ENCODE measurements around the gene XAB2.

Gene XAB2

DNA sequence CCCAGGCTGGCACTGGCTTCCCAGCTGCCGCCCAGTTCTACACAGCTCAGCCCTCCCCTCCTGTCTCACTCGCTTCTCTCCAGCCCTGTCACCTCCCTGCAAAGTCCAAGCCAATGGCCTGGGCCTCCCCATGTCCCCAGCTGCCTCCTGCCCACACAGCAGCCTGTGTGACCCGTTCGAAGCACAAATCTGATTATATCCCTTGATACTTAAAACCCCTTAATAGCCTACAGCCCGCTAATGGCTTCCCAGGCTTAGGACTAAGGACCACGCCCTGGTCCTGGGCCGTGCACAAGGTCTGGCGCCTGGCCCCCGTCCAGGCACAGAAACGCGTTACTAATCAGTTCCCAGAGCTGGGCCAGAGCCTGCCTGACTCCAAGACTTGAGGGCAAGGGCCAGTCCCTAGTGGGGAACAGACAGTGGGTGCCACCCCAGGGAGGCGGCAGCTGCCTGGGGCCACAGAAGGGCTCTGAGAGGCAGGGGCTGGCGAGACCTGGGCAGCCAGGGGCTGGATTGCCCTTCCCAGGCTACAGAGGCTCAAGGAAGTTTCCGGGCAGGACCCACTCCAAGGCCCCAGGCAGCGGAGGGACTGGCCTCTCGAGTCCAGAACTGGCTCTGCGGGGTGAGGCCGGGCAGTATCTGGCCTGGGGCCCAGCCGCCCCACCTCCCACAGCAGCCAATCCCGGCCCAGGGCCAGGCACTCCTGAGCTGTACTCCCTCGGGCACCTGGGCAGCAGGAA, 10.4 kb downstream of the XAB2 start:
- intact Hi-C loops (cut with micrococcal nuclease) = no loop called here
- H3K27ac Mint-ChIP-seq = peak overlapping the region; percentile 3
- H3K4me3 Mint-ChIP-seq = no peak overlapping the region
- H3K27me3 Mint-ChIP-seq = no peaks in the 10 kb centered on the region
- H3K9me3 Mint-ChIP-seq = no peaks in the 10 kb centered on the region
- H3K36me3 Mint-ChIP-seq (ENCODE audit: low read depth) = peaks cover 73% of the 10 kb centered on the region
- peaks cover 16% of the 10 kb centered on the region for H3K4me1 Mint-ChIP-seq (ENCODE audit: low read depth)

DNA sequence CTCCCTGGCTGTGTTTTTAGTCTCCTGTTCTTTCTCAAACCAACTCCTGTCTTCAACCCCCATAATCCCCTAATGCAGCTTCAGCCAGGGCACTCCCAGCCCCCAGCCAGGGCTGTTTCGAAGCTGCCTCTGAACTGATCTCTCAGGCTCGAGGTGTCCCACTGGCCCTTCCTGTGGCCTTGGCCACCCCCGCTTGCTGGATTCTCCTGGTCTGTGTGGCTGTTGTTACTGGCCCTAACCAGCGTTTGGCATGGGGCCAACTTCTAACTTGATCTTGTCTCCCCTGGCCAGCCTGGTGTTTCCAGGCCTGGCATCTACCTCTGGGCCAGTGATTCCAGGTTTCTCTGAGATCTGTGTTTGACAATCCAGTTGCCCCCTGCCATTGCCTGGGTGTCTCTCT, 11.0 kb downstream of the XAB2 start:
- Mint-ChIP-seq H3K4me1 (ENCODE audit: low read depth) (peaks cover 16% of the 10 kb centered on the region), H3K36me3 (ENCODE audit: low read depth) (peaks cover 67% of the 10 kb centered on the region), H3K27me3 (no peaks in the 10 kb centered on the region), H3K9me3 (no peaks in the 10 kb centered on the region), H3K27ac (peak overlapping the region; percentile 3), H3K4me3 (no peak overlapping the region)
- intact Hi-C loops (cut with micrococcal nuclease) = no loop called here

DNA sequence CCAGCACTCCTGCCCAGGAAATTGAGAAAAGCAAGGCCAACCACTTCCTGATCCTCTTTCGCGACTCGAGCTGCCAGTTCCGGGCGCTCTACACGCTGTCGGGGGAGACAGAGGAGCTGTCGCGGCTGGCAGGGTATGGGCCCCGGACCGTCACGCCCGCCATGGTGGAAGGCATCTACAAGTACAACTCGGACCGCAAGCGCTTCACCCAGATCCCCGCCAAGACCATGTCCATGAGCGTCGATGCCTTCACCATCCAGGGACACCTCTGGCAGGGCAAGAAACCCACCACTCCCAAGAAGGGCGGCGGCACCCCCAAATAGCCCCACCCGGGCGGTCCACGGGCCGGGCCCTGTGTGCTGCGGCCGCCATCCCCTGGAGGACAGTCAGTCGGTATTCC, 11.6 kb downstream of the XAB2 start:
- Mint-ChIP-seq H3K36me3 (ENCODE audit: low read depth) (peaks cover 61% of the 10 kb centered on the region), H3K9me3 (no peaks in the 10 kb centered on the region), H3K4me1 (ENCODE audit: low read depth) (peaks cover 16% of the 10 kb centered on the region), H3K27ac (peak overlapping the region; percentile 3), H3K27me3 (no peaks in the 10 kb centered on the region), H3K4me3 (no peak overlapping the region)
- intact Hi-C loops (cut with micrococcal nuclease) = no loop called here

DNA sequence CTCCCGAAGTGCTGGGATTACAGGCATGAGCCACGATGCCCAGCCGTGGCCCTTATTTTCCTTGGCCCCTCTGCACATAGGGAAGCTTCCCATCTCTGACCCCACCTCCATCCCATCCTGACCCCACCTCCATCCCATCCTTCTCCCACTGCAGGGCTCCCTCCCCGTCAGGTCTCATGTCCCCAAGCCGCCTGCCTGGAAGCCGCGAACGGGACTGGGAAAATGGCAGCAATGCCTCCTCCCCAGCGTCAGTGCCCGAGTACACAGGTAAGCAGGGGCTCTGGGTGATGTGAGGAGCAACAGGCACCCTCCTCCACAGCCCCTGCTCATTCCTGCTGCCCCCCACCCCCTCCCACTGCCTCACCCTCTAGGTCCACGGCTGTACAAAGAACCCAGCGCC, 12.2 kb downstream of the XAB2 start:
- H3K27me3 Mint-ChIP-seq = no peaks in the 10 kb centered on the region
- no peak overlapping the region for H3K4me3 Mint-ChIP-seq
- intact Hi-C loops (cut with micrococcal nuclease) = no loop called here
- H3K36me3 Mint-ChIP-seq (ENCODE audit: low read depth) = peaks cover 56% of the 10 kb centered on the region
- no peak overlapping the region for H3K27ac Mint-ChIP-seq
- H3K4me1 Mint-ChIP-seq (ENCODE audit: low read depth) = peaks cover 16% of the 10 kb centered on the region
- H3K9me3 Mint-ChIP-seq = no peaks in the 10 kb centered on the region

DNA sequence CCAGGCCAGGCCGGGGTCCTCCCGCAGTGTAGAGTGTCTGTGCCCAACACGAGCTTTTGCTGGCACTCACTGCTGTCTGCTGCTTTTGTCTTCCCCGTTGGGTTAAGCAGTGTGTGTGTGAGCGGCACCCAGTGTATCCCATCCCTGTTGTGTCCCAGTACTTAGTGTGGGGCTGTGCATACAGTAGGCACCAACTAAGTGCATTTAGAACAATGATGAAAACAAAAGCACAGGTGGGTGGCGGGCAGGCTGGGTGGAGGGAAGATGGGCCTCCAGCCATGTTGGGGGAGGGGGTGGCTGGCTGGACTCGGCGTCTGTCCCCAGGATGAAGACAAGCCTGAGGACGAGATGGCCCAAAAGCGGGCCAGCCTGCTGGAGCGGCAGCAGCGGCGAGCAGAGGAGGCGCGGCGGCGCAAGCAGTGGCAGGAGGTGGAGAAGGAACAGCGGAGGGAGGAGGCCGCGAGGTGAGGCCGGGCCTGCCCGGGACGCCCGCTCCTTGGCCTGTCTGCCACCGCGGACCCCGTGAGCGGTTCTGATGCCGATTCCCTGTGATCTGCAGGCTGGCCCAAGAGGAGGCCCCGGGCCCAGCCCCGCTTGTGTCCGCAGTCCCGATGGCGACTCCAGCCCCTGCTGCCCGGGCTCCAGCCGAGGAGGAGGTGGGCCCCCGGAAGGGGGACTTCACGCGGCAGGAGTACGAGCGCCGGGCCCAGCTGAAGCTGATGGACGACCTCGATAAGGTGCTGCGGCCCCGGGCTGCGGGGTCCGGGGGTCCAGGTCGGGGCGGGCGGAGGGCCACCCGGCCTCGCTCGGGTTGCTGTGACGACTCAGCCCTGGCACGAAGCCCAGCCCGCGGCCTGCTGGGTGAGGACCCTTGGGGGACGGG, 14.2 kb downstream of the XAB2 start:
- Mint-ChIP-seq H3K9me3 (no peaks in the 10 kb centered on the region), H3K4me1 (ENCODE audit: low read depth) (peaks cover 16% of the 10 kb centered on the region), H3K27me3 (no peaks in the 10 kb centered on the region), H3K36me3 (ENCODE audit: low read depth) (peaks cover 35% of the 10 kb centered on the region), H3K27ac (no peak overlapping the region), H3K4me3 (no peak overlapping the region)
- intact Hi-C loops (cut with micrococcal nuclease) = no loop called here

DNA sequence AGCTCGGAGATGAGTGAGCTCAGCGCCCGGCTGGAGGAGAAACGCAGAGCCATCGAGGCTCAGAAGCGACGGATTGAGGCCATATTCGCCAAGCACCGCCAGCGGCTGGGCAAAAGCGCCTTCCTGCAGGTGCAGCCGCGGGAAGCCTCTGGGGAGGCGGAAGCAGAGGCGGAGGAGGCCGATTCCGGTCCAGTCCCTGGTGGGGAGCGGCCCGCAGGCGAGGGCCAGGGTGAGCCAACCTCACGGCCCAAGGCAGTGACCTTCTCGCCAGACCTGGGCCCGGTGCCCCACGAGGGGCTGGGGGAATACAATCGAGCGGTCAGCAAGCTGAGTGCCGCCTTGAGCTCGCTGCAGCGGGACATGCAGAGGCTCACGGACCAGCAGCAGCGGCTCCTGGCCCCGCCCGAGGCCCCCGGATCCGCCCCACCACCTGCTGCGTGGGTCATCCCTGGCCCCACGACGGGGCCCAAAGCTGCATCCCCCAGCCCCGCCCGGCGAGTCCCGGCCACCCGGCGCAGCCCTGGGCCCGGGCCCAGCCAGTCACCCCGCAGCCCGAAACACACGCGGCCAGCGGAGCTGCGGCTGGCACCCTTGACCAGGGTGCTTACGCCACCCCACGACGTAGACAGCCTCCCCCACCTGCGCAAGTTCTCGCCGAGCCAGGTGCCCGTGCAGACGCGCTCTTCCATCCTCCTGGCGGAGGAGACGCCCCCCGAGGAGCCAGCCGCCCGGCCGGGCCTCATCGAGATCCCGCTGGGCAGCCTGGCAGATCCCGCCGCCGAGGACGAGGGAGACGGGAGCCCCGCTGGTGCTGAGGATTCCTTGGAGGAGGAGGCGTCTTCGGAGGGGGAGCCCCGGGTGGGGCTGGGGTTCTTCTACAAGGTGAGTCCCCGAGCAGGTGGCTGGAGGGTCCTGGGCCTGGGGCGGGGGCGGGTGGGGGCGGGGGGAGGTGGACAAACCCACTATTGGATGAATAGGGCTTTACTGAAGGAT, 16.8 kb downstream of the XAB2 start:
- peaks cover 2% of the 10 kb centered on the region for H3K4me1 Mint-ChIP-seq (ENCODE audit: low read depth)
- peaks cover 1% of the 10 kb centered on the region for H3K27me3 Mint-ChIP-seq
- H3K36me3 Mint-ChIP-seq (ENCODE audit: low read depth) = peaks cover 10% of the 10 kb centered on the region
- no peak overlapping the region for H3K4me3 Mint-ChIP-seq
- H3K27ac Mint-ChIP-seq = no peak overlapping the region
- H3K9me3 Mint-ChIP-seq = no peaks in the 10 kb centered on the region
- intact Hi-C loops (cut with micrococcal nuclease) = no loop called here

DNA sequence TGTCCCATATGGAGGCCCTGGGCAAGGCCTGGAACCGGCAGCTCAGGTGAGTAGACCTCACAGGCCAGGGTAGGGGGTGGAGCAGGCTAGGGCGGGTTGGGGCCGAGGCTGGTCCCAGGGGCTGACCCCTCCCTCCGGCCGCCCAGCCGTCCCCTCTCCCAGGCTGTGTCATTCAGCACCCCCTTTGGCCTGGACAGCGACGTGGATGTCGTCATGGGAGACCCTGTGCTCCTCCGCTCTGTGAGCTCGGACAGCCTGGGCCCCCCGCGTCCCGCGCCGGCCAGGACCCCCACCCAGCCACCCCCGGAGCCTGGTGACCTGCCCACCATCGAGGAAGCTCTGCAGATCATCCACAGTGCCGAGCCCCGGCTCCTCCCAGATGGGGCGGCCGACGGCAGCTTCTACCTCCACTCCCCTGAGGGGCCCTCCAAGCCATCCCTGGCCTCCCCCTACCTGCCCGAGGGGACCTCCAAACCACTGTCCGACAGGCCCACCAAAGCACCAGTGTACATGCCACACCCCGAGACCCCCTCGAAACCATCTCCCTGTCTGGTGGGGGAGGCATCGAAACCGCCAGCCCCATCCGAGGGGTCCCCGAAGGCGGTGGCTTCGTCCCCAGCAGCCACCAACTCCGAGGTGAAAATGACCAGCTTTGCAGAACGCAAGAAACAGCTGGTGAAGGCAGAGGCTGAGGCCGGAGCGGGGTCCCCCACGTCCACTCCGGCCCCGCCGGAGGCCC, 17.6 kb downstream of the XAB2 start:
- Mint-ChIP-seq H3K9me3 (no peaks in the 10 kb centered on the region), H3K4me1 (ENCODE audit: low read depth) (no peaks in the 10 kb centered on the region), H3K27me3 (peaks cover 1% of the 10 kb centered on the region), H3K4me3 (no peak overlapping the region), H3K36me3 (ENCODE audit: low read depth) (peaks cover 1% of the 10 kb centered on the region), H3K27ac (no peak overlapping the region)
- intact Hi-C loops (cut with micrococcal nuclease) = no loop called here

DNA sequence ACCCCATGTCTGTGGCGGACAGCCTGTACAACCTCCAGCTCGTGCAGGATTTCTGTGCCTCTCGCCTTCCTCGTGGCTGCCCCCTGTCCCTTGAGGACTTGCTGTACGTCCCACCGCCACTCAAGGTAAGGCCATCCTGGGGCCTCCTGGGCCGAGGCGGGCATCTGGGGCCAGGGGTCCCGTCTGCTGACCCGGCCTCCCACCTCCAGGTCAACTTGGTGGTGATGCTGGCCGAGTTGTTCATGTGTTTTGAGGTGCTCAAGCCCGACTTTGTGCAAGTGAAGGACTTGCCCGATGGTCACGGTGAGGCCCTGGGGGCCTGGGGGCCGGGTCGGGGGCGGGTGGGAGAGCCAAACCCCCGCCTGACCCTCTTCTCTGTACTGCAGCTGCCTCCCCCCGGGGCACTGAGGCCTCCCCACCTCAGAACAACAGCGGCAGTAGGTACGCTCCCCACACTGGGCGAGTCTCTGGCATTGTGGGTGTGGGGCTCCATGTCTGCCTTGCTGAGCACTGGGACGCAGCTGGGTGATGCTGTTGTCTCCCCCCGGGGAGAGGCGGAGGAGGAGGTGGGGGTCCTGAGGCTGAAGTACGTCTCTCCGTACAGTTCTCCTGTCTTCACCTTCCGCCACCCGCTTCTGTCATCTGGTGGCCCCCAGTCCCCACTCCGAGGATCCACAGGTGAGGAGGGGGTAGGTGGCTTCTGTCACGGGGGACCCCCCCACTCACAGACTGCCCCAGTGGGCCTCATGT, 18.7 kb downstream of the XAB2 start:
- Mint-ChIP-seq H3K27me3 (peaks cover 3% of the 10 kb centered on the region), H3K4me1 (ENCODE audit: low read depth) (no peaks in the 10 kb centered on the region), H3K4me3 (no peak overlapping the region), H3K9me3 (peaks cover 4% of the 10 kb centered on the region), H3K36me3 (ENCODE audit: low read depth) (no peaks in the 10 kb centered on the region), H3K27ac (no peak overlapping the region)
- intact Hi-C loops (cut with micrococcal nuclease) = no loop called here

DNA sequence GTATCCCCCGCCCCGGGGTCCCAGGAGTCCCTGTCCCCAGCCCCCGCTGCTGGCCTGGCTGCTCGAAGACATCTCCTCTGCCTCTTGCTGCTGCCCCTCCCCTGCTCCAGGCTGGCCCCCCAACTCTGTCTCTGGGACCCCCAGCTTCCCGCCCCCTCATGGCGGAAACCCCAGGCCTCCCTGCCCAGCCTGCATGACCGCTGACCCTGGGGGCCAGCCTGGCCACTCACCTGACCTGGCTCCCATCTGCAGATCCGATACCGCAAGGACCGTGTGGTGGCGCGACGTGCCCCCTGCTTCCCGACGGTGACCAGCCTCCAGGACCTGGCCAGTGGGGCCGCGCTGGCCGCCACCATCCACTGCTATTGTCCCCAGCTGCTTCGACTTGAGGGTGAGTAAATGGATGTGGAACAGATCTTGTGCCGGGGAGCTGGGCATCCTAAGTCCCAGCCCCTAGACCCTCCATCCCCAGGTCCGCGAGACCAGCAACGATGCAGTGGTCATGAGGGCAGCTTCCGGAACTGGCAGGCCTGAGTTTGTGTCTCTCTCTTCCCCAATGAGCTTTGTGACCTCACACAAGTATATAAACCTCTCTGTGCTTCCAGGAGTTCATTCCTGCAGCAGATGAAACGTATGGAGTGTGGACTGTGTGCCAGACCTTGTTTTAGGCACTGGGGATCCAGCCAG, 21.3 kb downstream of the XAB2 start:
- no peaks in the 10 kb centered on the region for H3K36me3 Mint-ChIP-seq (ENCODE audit: low read depth)
- no peaks in the 10 kb centered on the region for H3K4me1 Mint-ChIP-seq (ENCODE audit: low read depth)
- intact Hi-C loops (cut with micrococcal nuclease) = no loop called here
- H3K4me3 Mint-ChIP-seq = no peak overlapping the region
- peaks cover 9% of the 10 kb centered on the region for H3K9me3 Mint-ChIP-seq
- H3K27me3 Mint-ChIP-seq = peaks cover 29% of the 10 kb centered on the region
- no peak overlapping the region for H3K27ac Mint-ChIP-seq

DNA sequence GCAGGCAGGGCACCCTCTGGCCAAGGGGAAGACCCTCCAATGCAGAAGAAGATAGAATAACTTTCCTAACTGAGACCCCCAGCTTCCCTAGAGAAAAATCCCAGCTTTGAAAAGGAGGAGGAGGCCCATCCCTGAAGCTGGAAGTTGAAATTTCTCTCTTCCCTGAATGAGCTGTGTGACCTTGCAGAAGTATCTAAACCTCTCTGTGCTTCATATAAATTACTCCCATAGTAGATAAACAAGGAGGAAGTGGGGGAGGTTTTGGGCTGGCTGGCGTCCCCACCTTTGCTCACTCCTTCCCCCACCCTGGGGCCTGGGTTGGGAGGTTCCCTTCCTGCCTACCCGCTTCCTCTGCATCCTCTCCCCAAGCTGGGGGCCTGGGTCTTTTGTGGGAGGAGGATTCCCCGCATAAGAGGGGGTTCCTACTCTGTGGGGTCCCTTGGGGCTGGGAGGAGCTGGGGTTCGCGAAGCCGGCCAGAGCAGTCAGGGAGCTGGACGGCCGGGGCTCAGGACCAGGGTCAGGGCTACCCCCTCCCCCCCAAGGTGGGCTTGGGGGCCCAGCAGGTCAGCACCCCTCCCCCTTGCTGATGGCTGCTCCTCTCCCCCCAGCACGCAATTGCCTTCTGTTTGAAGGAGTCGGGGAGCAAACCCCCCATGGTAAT, 22.0 kb downstream of the XAB2 start:
- H3K9me3 Mint-ChIP-seq = peaks cover 9% of the 10 kb centered on the region
- no peaks in the 10 kb centered on the region for H3K36me3 Mint-ChIP-seq (ENCODE audit: low read depth)
- intact Hi-C loops (cut with micrococcal nuclease) = no loop called here
- peaks cover 35% of the 10 kb centered on the region for H3K27me3 Mint-ChIP-seq
- no peaks in the 10 kb centered on the region for H3K4me1 Mint-ChIP-seq (ENCODE audit: low read depth)
- no peak overlapping the region for H3K27ac Mint-ChIP-seq
- no peak overlapping the region for H3K4me3 Mint-ChIP-seq

DNA sequence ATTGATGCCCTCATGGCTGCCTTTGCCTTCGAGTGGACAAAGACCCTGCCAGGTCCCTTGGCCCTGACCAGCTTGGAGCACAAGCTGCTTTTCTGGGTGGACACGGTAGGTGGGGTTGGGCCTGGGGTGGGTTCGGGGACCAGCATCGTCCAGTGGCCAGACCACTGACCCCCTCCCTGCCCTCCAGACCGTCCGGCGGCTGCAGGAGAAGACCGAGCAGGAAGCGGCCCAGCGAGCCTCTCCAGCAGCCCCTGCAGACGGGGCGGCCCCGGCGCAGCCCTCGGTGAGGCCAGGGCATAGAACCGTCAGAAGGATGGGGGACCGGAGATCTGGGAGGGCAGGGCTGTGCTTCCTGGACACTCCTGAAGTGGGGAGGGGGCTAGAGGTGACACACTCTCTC, 23.1 kb downstream of the XAB2 start:
- intact Hi-C loops (cut with micrococcal nuclease) = no loop called here
- no peaks in the 10 kb centered on the region for H3K4me1 Mint-ChIP-seq (ENCODE audit: low read depth)
- H3K36me3 Mint-ChIP-seq (ENCODE audit: low read depth) = no peaks in the 10 kb centered on the region

More for the DNA sequence above, 23.1 kb downstream of the XAB2 start:
- Mint-ChIP-seq H3K27ac (no peak overlapping the region), H3K4me3 (no peak overlapping the region), H3K27me3 (peaks cover 40% of the 10 kb centered on the region), H3K9me3 (peaks cover 9% of the 10 kb centered on the region)

Data from dendritic cell treated with granulocyte-macrophage colony-stimulating factor and Interleukin-4, amounts not matched to agents 40 ng/mL and 50 ng/mL, for 4 days (primary cell).